Measurements from ENCODE around the gene CDHR3.
A peak's percentile ranks its signal among the peaks of the same experiment; 100 is the strongest.

CDHR3 gene

DNA sequence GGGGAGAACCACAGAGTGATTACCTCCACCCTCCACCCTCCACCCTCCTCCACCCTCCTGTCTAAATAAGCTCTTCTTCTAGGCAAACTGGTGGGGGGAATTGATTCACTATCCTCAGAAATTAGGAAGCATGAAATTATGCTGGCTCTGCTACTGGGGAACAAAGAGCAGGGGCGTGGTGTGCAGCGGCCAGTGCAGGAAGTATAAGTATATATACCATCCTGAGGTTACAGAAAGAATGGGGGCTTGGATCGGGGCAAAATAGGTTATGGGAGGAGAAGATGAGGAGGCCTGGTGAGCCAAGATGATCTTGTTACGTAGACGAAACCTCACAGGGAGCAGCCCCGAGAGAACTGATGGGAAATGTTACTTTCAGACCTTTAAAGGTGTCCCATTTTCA lies 100.0 kb downstream of the CDHR3 start:
- H3K9me3 Mint-ChIP-seq = no peaks in the 10 kb centered on the region
- no peak for DNase-seq
- no peaks in the 10 kb centered on the region for H3K36me3 Mint-ChIP-seq (ENCODE audit: low read depth)
- H3K27me3 Mint-ChIP-seq = no peaks in the 10 kb centered on the region
- peaks cover 26% of the 10 kb centered on the region for H3K4me1 Mint-ChIP-seq (ENCODE audit: low read depth)
- no peak overlapping the region for H3K4me3 Mint-ChIP-seq
- no peak overlapping the region for H3K27ac Mint-ChIP-seq

GRCh38 chr7:106063692-106064091 lies 100.6 kb downstream of the CDHR3 start:
- Mint-ChIP-seq H3K27me3 (no peaks in the 10 kb centered on the region), H3K4me3 (no peak overlapping the region), H3K9me3 (no peaks in the 10 kb centered on the region), H3K4me1 (ENCODE audit: low read depth) (peaks cover 19% of the 10 kb centered on the region), H3K27ac (no peak overlapping the region), H3K36me3 (ENCODE audit: low read depth) (no peaks in the 10 kb centered on the region)
- no peak for DNase-seq

DNA sequence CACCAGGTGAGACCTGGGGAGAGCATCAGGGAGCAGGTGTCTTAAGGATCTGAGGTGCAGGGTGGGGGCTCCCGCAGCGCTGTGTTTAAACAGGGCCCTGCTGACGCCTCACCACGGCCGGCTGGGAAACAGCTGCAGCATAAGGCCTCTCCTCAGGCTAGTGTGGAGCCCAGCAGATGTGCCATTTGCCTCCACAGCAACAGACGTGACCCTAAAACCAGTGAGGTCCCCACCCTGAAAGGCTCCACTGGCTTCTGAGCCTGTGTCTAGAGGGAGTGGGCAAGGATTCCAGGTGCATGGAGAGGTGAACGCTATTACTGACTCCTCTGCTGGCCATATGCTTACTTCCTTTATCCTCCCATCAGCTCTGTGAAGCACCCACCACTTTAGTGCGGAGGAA lies 101.3 kb downstream of the CDHR3 start:
- H3K27me3 Mint-ChIP-seq = no peaks in the 10 kb centered on the region
- no peak overlapping the region for H3K27ac Mint-ChIP-seq
- no peak for DNase-seq
- peaks cover 21% of the 10 kb centered on the region for H3K4me1 Mint-ChIP-seq (ENCODE audit: low read depth)
- no peak overlapping the region for H3K4me3 Mint-ChIP-seq
- H3K9me3 Mint-ChIP-seq = no peaks in the 10 kb centered on the region
- H3K36me3 Mint-ChIP-seq (ENCODE audit: low read depth) = no peaks in the 10 kb centered on the region

- no peak overlapping the region for H3K4me3 Mint-ChIP-seq
- peaks cover 26% of the 10 kb centered on the region for H3K4me1 Mint-ChIP-seq (ENCODE audit: low read depth)
- DNase-seq = no peak
- H3K27me3 Mint-ChIP-seq = no peaks in the 10 kb centered on the region
- H3K27ac Mint-ChIP-seq = no peak overlapping the region
- no peaks in the 10 kb centered on the region for H3K36me3 Mint-ChIP-seq (ENCODE audit: low read depth)
- no peaks in the 10 kb centered on the region for H3K9me3 Mint-ChIP-seq
Observed at GRCh38 chr7:106064771-106065574, 101.9 kb downstream of the CDHR3 start.

DNA sequence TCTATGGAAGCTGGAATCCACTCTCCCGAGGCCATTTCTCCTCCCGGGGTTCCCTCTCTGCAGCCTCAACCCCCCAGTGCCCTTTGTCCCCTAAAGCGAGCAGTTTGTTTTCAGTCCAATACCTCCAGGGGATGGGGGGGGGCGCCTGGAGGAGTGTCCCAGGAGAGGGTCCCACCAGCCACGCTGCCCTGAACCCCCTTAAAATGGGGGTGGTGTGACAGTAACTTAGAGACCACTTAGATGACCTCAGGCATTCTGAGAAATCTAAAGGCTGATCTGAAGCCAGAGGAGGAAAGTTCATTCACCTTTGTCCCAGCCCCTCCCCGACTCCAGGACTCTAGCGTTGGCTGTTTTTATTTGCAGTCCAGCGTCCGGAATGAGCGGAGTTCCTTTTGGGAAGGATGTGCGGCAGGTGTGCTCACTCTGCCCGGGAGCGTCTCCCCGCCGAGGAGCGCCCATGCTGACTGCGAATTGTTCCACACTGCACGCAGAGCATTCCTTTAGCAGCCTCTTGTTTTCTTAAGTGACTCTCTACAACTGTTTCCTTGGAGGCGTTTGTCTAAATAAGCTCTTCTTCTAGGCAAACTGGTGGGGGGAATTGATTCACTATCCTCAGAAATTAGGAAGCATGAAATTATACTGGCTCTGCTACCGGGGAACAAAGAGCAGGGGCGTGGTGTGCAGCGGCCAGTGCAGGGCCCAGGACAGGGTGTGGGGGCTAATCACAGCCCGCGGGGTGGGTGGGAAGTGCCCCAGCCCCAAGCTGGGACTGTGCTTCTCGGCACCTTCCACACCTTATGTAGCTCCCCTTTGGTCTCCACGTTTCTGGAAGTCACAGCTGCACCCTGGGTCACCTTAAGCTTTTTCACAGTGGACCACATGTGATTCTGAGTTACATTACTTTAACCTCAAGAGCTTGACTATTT lies 102.8 kb downstream of the CDHR3 start:
- no peak for DNase-seq
- H3K36me3 Mint-ChIP-seq (ENCODE audit: low read depth) = no peaks in the 10 kb centered on the region
- H3K4me3 Mint-ChIP-seq = no peak overlapping the region
- H3K27ac Mint-ChIP-seq = no peak overlapping the region
- no peaks in the 10 kb centered on the region for H3K9me3 Mint-ChIP-seq
- H3K4me1 Mint-ChIP-seq (ENCODE audit: low read depth) = peaks cover 30% of the 10 kb centered on the region
- H3K27me3 Mint-ChIP-seq = no peaks in the 10 kb centered on the region

GRCh38 chr7:106067678-106068077 lies 104.6 kb downstream of the CDHR3 start:
- no peaks in the 10 kb centered on the region for H3K27me3 Mint-ChIP-seq
- no peak overlapping the region for H3K27ac Mint-ChIP-seq
- H3K4me3 Mint-ChIP-seq = no peak overlapping the region
- H3K36me3 Mint-ChIP-seq (ENCODE audit: low read depth) = no peaks in the 10 kb centered on the region
- no peaks in the 10 kb centered on the region for H3K9me3 Mint-ChIP-seq
- DNase-seq = no peak
- peaks cover 40% of the 10 kb centered on the region for H3K4me1 Mint-ChIP-seq (ENCODE audit: low read depth)

DNA sequence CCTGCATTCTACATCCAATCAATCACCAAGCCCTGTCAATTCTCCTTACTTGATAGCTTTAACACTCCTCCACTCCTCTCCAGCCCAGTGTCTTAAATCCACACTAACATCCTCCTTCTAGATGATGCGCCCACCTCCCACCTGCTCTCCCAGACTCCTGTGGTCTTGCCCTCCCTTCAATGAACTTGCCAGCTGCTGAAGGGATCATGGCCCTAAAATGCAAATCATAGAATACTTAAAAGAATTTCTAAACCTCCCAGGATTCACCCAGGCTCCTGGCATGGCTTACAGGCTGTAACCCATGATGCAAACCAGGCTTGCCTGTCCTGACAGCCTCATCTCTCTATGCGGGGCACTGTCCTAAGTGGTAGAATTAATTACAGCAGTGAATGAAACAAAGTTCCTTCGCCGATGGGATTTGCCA lies 105.5 kb downstream of the CDHR3 start:
- DNase-seq = no peak
- Mint-ChIP-seq H3K27ac (no peak overlapping the region), H3K4me1 (ENCODE audit: low read depth) (peaks cover 39% of the 10 kb centered on the region), H3K27me3 (no peaks in the 10 kb centered on the region), H3K9me3 (no peaks in the 10 kb centered on the region), H3K4me3 (no peak overlapping the region), H3K36me3 (ENCODE audit: low read depth) (no peaks in the 10 kb centered on the region)

GRCh38 chr7:106068986-106069385 lies 105.9 kb downstream of the CDHR3 start:
- Mint-ChIP-seq H3K9me3 (no peaks in the 10 kb centered on the region), H3K36me3 (ENCODE audit: low read depth) (no peaks in the 10 kb centered on the region), H3K4me3 (no peak overlapping the region), H3K4me1 (ENCODE audit: low read depth) (peaks cover 40% of the 10 kb centered on the region), H3K27ac (no peak overlapping the region), H3K27me3 (no peaks in the 10 kb centered on the region)
- no peak for DNase-seq

DNA sequence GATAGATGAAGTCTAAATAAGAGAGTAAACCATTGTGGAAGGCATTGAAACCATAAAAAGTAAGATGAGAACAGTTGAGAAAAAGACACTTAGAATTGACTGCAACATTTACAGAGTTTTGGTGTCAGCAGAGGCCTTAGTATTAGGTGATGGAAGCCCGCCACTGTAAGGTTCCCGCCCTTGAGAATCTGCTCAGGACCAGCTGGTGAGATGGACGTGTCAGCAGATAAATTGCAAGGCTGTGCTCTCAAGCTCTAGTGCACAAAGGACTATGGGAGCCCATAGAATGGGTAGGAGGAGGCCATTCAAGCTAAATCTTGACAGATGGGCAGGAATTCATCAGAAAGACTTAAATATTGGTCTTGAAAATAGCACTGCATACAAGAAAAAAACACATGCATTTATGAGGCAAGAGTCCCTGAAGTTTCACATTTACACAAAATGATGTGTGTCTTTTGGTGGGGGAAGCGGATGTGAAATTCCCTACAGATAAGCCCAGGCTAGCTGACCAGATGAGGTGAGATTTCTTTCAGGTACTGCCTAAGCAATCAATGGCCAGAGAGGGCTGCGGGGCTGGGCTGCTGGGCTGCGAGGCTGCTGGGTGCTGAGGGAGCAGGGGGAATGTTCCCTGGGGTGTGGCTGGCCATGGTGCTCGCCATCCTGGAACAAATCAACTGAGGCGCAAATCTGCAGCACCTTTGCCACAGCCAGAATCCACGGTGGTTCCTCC lies 106.6 kb downstream of the CDHR3 start:
- H3K4me1 Mint-ChIP-seq (ENCODE audit: low read depth) = peaks cover 41% of the 10 kb centered on the region
- H3K4me3 Mint-ChIP-seq = no peak overlapping the region
- no peaks in the 10 kb centered on the region for H3K36me3 Mint-ChIP-seq (ENCODE audit: low read depth)
- DNase-seq = no peak
- no peaks in the 10 kb centered on the region for H3K9me3 Mint-ChIP-seq
- no peak overlapping the region for H3K27ac Mint-ChIP-seq
- no peaks in the 10 kb centered on the region for H3K27me3 Mint-ChIP-seq

DNA sequence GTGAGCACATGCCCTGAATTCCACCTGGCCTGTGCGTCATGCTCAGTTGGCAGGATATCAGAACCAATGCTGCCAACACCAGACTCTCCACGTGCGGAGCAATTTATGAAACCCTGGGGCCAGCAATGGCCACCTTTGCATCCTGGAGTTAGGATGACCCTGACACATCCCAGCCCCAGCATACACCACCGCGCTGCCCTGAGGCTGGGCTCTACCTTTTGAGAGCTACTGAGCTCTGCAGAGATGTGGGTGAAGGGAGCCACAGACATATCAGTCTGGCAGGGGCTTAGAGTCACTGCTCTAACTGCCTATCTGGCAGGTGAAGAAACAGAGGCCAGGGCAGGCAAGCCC lies 107.1 kb downstream of the CDHR3 start:
- H3K4me1 Mint-ChIP-seq (ENCODE audit: low read depth) = peaks cover 42% of the 10 kb centered on the region

DNA sequence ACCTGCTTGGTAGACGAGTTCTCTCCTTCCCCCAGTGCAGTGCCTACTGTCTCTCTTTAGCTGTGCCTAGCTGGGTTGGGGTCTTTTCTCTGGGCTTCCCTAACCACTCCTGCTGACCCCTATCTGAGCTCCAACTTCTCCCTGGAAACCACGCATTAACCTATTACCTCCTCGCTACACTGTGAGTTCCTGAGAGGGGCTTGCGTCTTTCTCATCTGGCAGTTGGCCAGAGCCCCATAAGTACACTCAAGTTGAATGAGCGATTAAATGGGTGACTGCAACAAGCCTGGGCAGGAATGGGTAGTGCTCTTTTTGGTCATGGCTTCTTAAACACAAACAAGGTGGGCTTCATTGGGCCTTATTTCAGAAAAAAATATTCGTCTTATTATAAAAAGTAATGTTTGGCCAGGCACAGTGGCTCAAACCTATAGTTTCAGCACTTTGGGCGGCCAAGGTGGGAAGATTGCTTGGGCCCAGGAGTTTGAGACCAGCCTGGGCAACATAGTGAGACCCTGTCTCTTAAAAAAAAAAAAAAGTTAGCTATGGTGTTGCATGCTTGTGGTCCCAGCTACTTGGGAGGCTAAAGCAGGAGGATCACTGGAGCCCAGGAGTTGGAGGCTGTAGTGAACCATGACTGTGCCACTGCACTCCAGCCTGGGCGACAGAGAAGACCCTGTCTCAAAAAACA lies 107.6 kb downstream of the CDHR3 start:
- no peaks in the 10 kb centered on the region for H3K9me3 Mint-ChIP-seq
- no peaks in the 10 kb centered on the region for H3K27me3 Mint-ChIP-seq
- peak overlapping the region; percentile 93 for H3K27ac Mint-ChIP-seq
- peak overlapping the region; percentile 63 for H3K4me3 Mint-ChIP-seq
- H3K36me3 Mint-ChIP-seq (ENCODE audit: low read depth) = no peaks in the 10 kb centered on the region
- DNase-seq = no peak
- peaks cover 42% of the 10 kb centered on the region for H3K4me1 Mint-ChIP-seq (ENCODE audit: low read depth)

More for the DNA sequence above, 107.1 kb downstream of the CDHR3 start:
- DNase-seq = no peak
- H3K27me3 Mint-ChIP-seq = no peaks in the 10 kb centered on the region
- H3K36me3 Mint-ChIP-seq (ENCODE audit: low read depth) = no peaks in the 10 kb centered on the region
- H3K27ac Mint-ChIP-seq = no peak overlapping the region
- H3K4me3 Mint-ChIP-seq = no peak overlapping the region
- no peaks in the 10 kb centered on the region for H3K9me3 Mint-ChIP-seq

- Mint-ChIP-seq H3K4me3 (peak overlapping the region; percentile 63), H3K4me1 (ENCODE audit: low read depth) (peaks cover 44% of the 10 kb centered on the region), H3K36me3 (ENCODE audit: low read depth) (no peaks in the 10 kb centered on the region), H3K27me3 (no peaks in the 10 kb centered on the region), H3K9me3 (no peaks in the 10 kb centered on the region), H3K27ac (peak overlapping the region; percentile 93)
- DNase-seq = peak; percentile 73
Observed at GRCh38 chr7:106071356-106071998, 108.4 kb downstream of the CDHR3 start.

DNA sequence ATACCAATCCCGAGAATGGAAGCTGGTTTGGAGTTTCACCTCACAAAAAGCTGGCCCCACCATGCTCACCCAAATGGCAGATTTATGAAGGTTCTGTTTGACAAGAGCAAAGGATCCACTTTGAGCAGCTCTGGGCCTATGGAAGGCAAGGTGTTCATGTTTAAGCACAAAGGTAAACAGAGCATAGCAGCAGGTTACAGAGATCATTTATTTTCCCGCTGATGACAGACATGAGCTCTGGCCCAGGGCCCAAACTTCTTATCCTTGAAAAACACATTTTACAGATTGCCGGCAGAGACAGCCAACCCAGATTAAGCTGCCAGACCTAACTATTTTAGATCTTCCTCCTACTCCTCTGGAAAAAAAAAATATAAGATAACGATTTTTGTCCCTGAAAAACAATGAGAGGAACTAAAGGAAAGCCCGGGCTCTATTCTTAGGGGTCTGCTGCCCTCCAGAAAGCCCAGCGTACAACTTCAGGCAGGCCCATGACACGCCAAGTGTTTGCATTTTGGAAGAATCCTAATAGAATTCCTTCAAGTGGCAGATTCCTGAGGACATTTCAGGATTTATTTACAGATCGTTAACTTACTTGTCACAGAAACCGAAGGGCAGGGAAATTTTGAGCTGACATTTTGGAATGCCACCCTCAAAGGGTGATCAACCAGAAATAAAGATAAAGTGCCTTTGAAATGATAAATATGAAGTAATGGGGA lies 109.1 kb downstream of the CDHR3 start:
- Mint-ChIP-seq H3K4me1 (ENCODE audit: low read depth) (peaks cover 49% of the 10 kb centered on the region), H3K9me3 (no peaks in the 10 kb centered on the region), H3K27ac (peak overlapping the region; percentile 93), H3K36me3 (ENCODE audit: low read depth) (no peaks in the 10 kb centered on the region), H3K4me3 (peak overlapping the region; percentile 63), H3K27me3 (no peaks in the 10 kb centered on the region)
- DNase-seq = no peak

Measured in activated T-cell treated with anti-CD3 and anti-CD28 coated beads, Interleukin-2, amount 50 U/mL, for 24 hours (primary cell).